Uterus (tissue), 4 donors: ENCODE data around the gene FMR1NB. TPM values are rescaled to one million over a fixed set of nuclear protein-coding genes. Genes with fewer than 3 reads are reported as not detected.
A peak's percentile ranks its signal among the peaks of the same experiment; 100 is the strongest.

Experiments used
- DNase-seq, 2 donors: peaks; one replicate each; pipeline ENCODE4 v3.0.0-alpha.2; 2019 to 2020
- H3K27ac ChIP-seq, 2 donors: fragments of 200-600 bp; sonication (generic); 1 replicate in 1 of 2; 2 replicates in 1 of 2; pipeline ENCODE4 v1.5.1; 2016 to 2018
- H3K27me3 ChIP-seq, 2 donors: fragments of 200-600 bp; sonication (generic); one replicate each; pipeline ENCODE4 v1.5.1; 2018 to 2019; ENCODE audit warnings: control low read depth in 1 of 2
- H3K36me3 ChIP-seq, 2 donors: fragments of 200-600 bp; sonication (generic); one replicate each; pipeline ENCODE4 v1.5.1; 2019; ENCODE audit warnings: control low read depth in 1 of 2
- H3K4me1 ChIP-seq, 2 donors: fragments of 200-600 bp; sonication (generic); one replicate each; pipeline ENCODE4 v1.5.1; 2018 to 2019; ENCODE audit warnings: control low read depth in 1 of 2
- H3K4me3 ChIP-seq, 2 donors: fragments of 200-600 bp; sonication (generic); 1 replicate in 1 of 2; 2 replicates in 1 of 2; pipeline ENCODE4 v1.5.1; 2018 to 2019; ENCODE audit warnings: mild to moderate bottlenecking in 1 of 2
- H3K9me3 ChIP-seq, 2 donors: fragments of 200-600 bp; sonication (generic); one replicate each; pipeline ENCODE4 v1.5.1; 2019; ENCODE audit warnings: control low read depth in 1 of 2
- POLR2A ChIP-seq, 2 donors: fragments of 450-650 bp; IDR thresholded peaks; one replicate each; pipeline ENCODE4 v1.6.1; 2016; ENCODE audit warnings: antibody characterized with exemption in 2 of 2, mild to moderate bottlenecking in 1 of 2, moderate library complexity in 1 of 2
- intact Hi-C: fragments of 100-400 bp; cut with DNase I; formaldehyde crosslinking; loops from one replicate; pipeline ENCODE4 v1.15.1; 2023; ENCODE audit warnings: low total_unique reads
- total RNA-seq, 4 donors: library from RNA; depleted of rRNA in 3 of 4; stranded (reverse); fragments of >200 nt in 3 of 4; gene quantifications; one replicate each; pipeline versions ENCODE4 v1.1.0 to v1.2.4, GENCODE V29; 2014 to 2023
- TF ChIP-seq, protein P1 (sequence below), 4 experiments: fragments of 200-600 bp in 2 of 4; fragments of 450-650 bp in 2 of 4; sonication (generic) in 2 of 4; IDR thresholded peaks; one replicate each; pipeline ENCODE4 v1.5.1; 2016 to 2019; ENCODE audit warnings: antibody characterized with exemption in 4 of 4, mild to moderate bottlenecking in 2 of 4, moderate library complexity in 1 of 4
- donor health status: DM: yes; HTN: yes; CAD: no.

Gene FMR1NB
- total RNA-seq, 4 donors from 2014 or later = not detected

DNA sequence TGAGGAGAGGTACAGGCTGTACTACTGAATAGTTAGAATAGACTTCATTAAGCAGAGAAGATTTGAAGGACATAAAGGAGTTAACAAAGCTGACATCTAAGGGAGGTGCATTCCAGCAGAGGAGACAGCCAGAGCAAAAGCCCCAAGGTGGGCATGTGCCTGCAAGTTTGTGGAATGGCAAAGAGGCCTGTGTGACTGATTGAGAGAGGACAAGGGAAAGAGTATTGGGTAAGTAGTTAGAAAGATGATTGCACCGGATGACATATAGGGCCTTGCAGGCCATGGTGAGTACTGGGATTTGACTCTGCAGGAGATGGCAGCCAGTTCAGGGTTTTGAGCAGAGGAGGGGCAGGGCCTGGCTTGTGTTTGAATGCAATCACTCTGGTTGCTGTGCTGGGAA, 55.9 kb downstream of the FMR1NB start:
- H3K4me3 ChIP-seq = no peak overlapping the region
- H3K9me3 ChIP-seq = no peaks in the 10 kb centered on the region
- DNase-seq = no peak
- no peak overlapping the region for H3K27ac ChIP-seq
- no peaks in the 10 kb centered on the region for H3K4me1 ChIP-seq
- TF ChIP-seq POLR2A (IDR thresholded peaks at IDR 0.05) = no peak
- TF ChIP-seq, protein P1, sequence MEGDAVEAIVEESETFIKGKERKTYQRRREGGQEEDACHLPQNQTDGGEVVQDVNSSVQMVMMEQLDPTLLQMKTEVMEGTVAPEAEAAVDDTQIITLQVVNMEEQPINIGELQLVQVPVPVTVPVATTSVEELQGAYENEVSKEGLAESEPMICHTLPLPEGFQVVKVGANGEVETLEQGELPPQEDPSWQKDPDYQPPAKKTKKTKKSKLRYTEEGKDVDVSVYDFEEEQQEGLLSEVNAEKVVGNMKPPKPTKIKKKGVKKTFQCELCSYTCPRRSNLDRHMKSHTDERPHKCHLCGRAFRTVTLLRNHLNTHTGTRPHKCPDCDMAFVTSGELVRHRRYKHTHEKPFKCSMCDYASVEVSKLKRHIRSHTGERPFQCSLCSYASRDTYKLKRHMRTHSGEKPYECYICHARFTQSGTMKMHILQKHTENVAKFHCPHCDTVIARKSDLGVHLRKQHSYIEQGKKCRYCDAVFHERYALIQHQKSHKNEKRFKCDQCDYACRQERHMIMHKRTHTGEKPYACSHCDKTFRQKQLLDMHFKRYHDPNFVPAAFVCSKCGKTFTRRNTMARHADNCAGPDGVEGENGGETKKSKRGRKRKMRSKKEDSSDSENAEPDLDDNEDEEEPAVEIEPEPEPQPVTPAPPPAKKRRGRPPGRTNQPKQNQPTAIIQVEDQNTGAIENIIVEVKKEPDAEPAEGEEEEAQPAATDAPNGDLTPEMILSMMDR (IDR thresholded peaks at IDR 0.05) = no peak
- intact Hi-C loops = no loop called here
- H3K27me3 ChIP-seq = no peaks in the 10 kb centered on the region
- no peaks in the 10 kb centered on the region for H3K36me3 ChIP-seq

DNA sequence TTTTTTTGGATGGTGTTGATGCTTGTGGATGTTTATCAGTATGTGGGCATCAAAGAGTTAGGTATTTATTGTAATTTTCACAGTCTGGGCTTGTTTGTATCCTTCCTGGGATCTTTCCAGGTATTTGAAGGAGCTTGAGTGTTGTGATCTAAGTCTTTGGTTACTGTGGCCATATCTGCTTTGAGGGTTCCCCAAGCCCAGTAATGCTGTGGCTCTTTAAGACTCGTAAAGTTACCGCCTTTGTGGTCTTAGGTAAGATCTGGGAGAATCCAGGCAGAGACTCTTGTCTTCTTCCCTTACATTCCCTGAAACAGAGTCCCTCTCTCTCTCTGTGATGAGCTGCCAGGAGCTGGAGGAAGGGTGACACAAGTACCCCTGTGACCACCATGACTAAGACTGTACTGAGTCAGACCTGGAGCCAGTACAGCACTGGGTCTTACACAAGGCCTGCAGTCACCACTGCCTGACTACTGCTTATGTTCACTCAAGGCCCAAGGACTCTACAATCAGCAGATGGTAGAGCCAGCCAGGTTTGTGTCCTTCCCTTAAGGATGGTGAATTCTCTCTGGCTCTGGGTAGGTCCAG, 62.2 kb downstream of the FMR1NB start:
- no peaks in the 10 kb centered on the region for H3K36me3 ChIP-seq
- intact Hi-C loops = no loop called here
- H3K4me3 ChIP-seq = no peak overlapping the region
- H3K9me3 ChIP-seq = no peaks in the 10 kb centered on the region
- H3K27ac ChIP-seq = no peak overlapping the region
- TF ChIP-seq, protein P1 (IDR thresholded peaks at IDR 0.05) = no peak
- no peak for TF ChIP-seq POLR2A (IDR thresholded peaks at IDR 0.05)
- DNase-seq = no peak
- no peaks in the 10 kb centered on the region for H3K4me1 ChIP-seq
- H3K27me3 ChIP-seq = peaks cover 0 to 5% of the 10 kb centered on the region in 2 donors

DNA sequence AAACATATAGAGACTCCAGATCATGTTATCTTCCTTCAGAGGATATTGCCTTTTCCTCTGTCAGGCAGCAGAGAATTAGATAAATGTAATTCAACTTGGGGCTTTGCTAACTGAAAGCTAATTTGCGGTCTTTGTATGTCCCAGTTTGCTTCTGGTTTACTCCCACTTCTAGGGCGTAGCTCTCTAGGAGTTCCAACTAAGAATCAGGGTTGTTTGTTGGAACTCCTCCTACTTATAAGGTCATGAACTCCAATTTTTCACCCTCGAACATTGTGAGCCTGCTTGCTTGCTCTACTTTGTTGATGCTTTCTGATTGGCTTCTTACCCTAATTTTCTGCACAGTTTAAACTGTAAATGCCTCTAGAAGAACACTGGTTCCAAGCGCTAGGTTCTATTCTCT, 66.1 kb downstream of the FMR1NB start:
- Histone ChIP-seq H3K4me1 (no peaks in the 10 kb centered on the region), H3K4me3 (no peak overlapping the region), H3K9me3 (no peaks in the 10 kb centered on the region), H3K36me3 (no peaks in the 10 kb centered on the region), H3K27ac (no peak overlapping the region), H3K27me3 (peaks cover 0 to 5% of the 10 kb centered on the region in 2 donors)
- intact Hi-C loops = no loop called here
- TF ChIP-seq POLR2A (IDR thresholded peaks at IDR 0.05) = no peak
- TF ChIP-seq, protein P1 (IDR thresholded peaks at IDR 0.05) = no peak
- DNase-seq = no peak

DNA sequence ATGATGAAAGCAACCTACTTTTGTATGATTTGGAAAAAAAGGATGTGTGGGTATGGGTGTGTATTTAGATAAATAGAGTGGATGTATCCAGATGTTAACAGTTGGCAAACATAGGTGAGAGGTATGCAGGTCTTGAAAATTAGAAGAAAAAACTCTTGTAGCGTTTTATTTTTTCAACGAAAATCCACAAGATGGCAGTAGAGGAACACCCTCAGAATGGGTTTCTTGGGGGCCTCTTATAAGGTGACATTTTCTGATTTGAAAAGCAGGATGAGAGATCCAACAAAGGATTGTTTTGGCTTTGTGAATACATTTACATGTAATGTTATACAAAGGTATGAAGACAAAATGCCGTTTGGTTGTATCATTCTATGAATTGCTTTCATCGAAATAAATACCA, 68.3 kb downstream of the FMR1NB start:
- no peaks in the 10 kb centered on the region for H3K36me3 ChIP-seq
- no peak for DNase-seq
- H3K4me1 ChIP-seq = no peaks in the 10 kb centered on the region
- no peak overlapping the region for H3K27ac ChIP-seq
- H3K27me3 ChIP-seq = peaks cover 0 to 5% of the 10 kb centered on the region in 2 donors
- H3K4me3 ChIP-seq = no peak overlapping the region
- TF ChIP-seq, protein P1 (IDR thresholded peaks at IDR 0.05) = peak in 2 of 4 experiments; percentile 29 to 34
- TF ChIP-seq POLR2A (IDR thresholded peaks at IDR 0.05) = no peak
- intact Hi-C loops = no loop called here
- H3K9me3 ChIP-seq = no peaks in the 10 kb centered on the region

DNA sequence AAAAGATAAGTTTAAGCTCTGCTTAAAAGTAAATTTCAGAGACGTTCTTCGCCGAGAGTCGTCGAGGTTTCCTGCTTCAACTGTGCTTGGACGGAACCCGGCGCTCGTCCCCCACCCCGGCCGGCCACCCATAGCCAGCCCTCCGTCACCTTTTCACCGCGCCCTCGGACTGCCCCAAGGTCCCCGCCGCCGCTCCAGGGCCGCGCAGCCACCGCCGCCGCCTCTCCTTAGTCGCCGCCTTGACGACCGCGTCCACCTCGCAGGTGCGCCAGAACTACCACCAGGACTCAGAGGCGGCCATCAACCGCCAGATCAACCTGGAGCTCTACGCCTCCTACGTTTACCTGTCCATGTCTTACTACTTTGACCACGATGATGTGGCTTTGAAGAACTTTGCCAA, 70.8 kb downstream of the FMR1NB start:
- Histone ChIP-seq H3K9me3 (no peaks in the 10 kb centered on the region), H3K27me3 (no peaks in the 10 kb centered on the region), H3K4me1 (no peaks in the 10 kb centered on the region), H3K27ac (no peak overlapping the region), H3K36me3 (no peaks in the 10 kb centered on the region), H3K4me3 (no peak overlapping the region)
- intact Hi-C loops = no loop called here
- no peak for DNase-seq
- TF ChIP-seq, protein P1 (IDR thresholded peaks at IDR 0.05) = no peak
- TF ChIP-seq POLR2A (IDR thresholded peaks at IDR 0.05) = no peak
